GOT3 (cell line): ENCODE results near the gene HS6ST3.
"Not testable (repeated sequence)": the region's sequence is repeated elsewhere in the genome, so short reads cannot be mapped to it uniquely, and the experiment has no call there.

Source experiments
- DNase-seq: peaks from one replicate; lab custom pipeline; 2025; ENCODE audit warnings: mixed read lengths; lab: John Stamatoyannopoulos, UW

The HS6ST3 gene

DNA sequence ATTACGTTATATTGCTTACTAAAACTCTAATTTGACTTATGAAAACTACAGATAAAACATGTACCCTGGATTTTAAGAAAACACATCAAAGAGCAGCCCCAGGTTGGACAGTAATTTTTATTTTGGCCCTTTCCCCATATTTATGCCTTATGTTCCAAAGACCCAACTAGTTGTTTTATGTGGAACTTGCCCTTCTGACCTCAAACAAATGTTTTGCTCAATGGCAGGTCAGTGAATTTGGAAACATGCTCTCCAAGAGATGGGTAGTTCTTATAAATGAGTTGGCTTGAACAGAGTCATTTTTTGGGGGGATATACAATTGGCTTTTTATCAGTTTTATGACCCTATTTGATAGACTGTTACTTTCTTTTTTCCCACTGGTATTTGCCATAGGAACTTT lies 360.0 kb downstream of the HS6ST3 start:
- no peak for DNase-seq

- DNase-seq: no peak
Measured at GRCh38 chr13:96450326-96451020, 360.6 kb downstream of the HS6ST3 start.

DNA sequence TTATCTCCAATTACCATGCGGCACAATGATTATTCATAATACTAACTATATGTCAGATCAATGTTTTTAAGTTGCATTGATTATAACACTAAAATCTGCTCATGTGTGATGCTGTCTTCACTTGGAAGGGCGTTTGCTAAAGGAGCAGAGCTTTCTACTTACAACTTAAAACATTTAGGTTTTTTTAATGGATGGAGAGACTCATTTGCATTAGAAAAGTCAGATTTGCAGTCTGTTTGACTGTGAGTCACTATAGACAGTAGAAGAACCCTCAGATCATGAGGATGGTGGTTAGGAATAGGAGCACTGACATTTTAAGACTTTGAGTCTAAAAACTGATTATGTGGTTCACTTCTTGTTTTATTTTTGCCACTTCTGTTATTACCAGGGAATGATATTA lies 364.6 kb downstream of the HS6ST3 start:
- DNase-seq: no peak

GRCh38 chr13:96460609-96461008 lies 370.7 kb downstream of the HS6ST3 start:
- no peak for DNase-seq

GRCh38 chr13:96473526-96474180 lies 383.7 kb downstream of the HS6ST3 start:
- DNase-seq: no peak

DNA sequence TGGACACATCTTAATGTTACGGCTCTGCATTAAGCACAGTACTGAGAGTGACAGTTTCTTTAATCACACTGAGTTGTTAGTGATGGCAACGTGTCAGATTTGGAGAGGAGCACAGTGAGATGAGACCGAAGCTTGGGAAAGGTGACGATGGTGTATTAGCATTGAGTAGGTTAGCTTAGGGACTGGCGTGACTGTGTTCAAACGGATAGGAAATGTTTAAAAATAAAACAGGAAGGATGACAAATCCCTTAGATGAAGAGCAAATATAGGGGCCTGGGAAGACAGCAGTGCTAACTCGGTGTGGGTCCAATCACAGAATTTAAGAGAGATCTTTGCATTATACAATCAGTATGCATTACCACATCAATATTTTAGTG lies 384.3 kb downstream of the HS6ST3 start:
- no peak for DNase-seq

- no peak for DNase-seq
Measured at GRCh38 chr13:96475103-96475502, 385.2 kb downstream of the HS6ST3 start.

- no peak for DNase-seq
Measured at GRCh38 chr13:96481482-96481881, 391.6 kb downstream of the HS6ST3 start.

GRCh38 chr13:96490496-96490989 lies 400.6 kb downstream of the HS6ST3 start:
- DNase-seq: no peak

- no peak for DNase-seq
Measured at GRCh38 chr13:96491103-96491502, 401.2 kb downstream of the HS6ST3 start.

DNA sequence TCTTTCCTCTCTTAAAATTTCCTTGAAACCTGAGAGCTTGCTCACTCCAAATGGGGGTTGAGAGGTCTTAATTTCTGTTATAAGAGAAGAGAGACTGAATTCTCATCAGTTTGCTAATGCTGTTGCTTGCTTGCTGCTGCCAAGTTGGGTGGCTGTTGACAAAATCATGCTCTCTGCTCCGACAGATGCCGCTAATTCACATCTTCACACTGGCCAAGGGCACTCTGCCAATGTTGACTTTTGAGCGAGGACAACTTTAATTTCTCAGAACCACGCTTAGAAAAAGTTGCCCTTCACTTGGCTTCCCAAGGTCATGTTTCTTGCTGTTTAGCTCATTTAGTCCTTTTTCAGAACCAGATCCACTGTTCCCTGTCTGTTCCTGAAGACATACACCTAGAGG lies 402.9 kb downstream of the HS6ST3 start:
- no peak for DNase-seq

GRCh38 chr13:96499656-96500055 lies 409.7 kb downstream of the HS6ST3 start:
- DNase-seq: no peak

DNA sequence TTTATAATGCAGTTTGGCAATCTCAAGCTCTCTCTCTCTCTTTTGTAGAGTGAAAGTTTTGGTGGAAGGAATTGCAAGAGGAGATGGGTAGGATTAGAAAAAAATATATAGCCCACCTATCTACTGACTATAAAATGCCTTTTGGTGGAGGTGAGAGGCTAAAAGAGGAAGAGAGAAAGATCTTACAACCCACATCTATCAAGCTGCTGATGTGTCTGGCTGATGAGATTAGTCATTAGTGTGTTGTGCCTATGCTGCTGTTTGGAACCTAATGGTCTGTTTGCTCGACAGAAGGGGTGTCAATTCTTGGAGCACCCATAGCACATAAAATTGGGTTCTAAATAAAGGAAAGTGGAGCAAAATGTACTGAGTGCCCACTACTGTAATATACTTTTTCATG lies 411.0 kb downstream of the HS6ST3 start:
- DNase-seq: no peak

- DNase-seq: no peak
Measured at GRCh38 chr13:96503481-96503880, 413.6 kb downstream of the HS6ST3 start.

GRCh38 chr13:96511587-96511986 lies 421.7 kb downstream of the HS6ST3 start:
- no peak for DNase-seq

- DNase-seq: no peak
Measured at GRCh38 chr13:96519380-96519779, 429.5 kb downstream of the HS6ST3 start.

DNA sequence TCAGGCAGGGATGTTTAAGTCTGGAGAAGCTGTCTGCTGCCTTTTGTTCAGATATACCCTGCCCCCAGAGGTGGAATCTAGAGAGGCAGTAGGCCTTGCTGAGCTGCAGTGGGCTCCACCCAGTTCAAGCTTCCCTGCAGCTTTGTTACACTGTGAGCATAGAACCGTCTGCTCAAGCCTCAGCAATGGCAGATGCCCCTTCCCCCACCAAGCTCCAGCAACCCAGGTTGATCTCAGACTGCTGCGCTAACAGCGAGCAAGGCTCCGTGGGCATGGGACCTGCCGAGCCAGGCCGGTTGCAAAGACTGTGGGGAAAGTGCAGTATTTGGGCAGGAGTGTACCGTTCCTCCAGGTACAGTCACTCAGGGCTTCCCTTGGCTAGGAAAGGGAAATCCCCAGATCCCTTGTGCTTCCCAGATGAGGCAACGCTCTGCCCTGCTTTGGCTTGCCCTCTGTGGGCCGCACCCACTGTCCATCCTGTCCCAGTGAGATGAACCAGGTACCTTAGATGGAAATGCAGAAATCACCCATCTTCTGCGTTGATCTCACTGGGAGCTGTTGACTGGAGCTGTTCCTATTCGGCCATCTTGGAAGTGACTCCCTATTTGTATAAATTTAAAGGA lies 434.6 kb downstream of the HS6ST3 start:
- not testable (repeated sequence) for DNase-seq

GRCh38 chr13:96525715-96526114 lies 435.8 kb downstream of the HS6ST3 start:
- DNase-seq: no peak

DNA sequence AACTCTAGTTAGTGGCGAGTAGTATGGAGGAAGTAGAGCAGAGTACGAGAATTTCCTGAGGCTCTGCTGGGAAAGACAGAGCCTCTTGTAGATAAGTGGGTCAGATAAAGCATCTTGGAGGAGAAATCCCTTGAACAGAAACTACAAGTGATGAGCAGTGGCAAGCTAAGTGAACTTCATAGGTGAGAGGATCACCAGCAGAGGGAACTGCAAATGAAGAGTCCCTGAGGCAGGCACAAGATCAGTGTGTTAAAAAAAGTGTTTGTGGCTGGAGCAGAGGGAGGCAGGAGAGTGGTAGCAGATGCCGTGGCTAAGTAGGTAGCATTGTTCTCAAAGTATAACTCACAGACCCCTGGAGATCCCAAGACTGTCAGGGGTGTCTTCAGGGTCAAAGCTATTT lies 437.6 kb downstream of the HS6ST3 start:
- DNase-seq: no peak

- DNase-seq: no peak
Measured at GRCh38 chr13:96532804-96533203, 442.9 kb downstream of the HS6ST3 start.

GRCh38 chr13:96533408-96533807 lies 443.5 kb downstream of the HS6ST3 start:
- DNase-seq: no peak

GRCh38 chr13:96539791-96540190 lies 449.9 kb downstream of the HS6ST3 start:
- DNase-seq: no peak

DNA sequence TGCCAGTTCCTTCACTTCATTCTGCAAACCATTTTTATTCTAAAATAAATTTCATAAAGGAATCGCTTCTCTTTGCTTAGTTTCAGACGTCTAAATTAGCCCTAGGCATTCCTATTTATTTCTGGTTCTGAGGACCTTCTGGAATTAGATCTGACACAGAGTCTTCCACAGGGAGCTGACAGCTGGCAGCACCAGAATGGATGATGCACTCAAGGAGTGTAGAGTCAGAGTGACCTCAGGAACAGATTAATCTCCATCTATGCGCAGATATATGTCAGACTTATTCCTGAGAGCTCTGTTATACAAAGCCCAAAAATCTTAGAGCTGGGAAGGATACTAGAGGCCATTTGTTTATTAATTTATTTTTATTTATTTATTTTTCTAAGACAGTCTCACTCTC lies 450.8 kb downstream of the HS6ST3 start:
- DNase-seq: no peak
